NCI-H187 (cell line): ENCODE data around the gene RBM28.
"Not testable (repeated sequence)": the region's sequence is repeated elsewhere in the genome, so short reads cannot be mapped to it uniquely, and the experiment has no call there.

Experiments
- DNase-seq, 2 experiments: peaks; one replicate each; lab custom pipeline; 2025; lab: John Stamatoyannopoulos, UW

RBM28 gene

DNA sequence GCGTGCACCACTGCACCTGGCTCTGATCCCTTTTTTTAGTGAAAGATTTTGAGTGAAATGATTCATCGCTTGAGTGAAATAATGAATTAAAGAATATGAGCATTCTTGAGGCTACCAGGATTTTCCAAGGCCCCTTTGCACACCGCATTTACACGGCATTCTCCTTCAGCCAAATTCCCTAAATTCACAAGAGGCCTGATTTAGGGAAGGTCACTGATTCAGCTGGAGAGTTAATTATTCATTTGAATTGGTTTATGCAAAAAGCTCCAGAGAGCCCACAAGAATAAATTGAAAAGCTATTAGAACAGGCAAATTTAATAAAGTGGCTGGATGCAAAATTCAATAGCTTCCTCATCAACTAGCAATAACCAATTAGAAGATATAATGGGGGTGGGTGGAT is 56.2 kb downstream of the RBM28 start:
- no peak for DNase-seq

- DNase-seq = no peak
Observed at GRCh38 chr7:128284102-128284501, 59.6 kb downstream of the RBM28 start.

DNA sequence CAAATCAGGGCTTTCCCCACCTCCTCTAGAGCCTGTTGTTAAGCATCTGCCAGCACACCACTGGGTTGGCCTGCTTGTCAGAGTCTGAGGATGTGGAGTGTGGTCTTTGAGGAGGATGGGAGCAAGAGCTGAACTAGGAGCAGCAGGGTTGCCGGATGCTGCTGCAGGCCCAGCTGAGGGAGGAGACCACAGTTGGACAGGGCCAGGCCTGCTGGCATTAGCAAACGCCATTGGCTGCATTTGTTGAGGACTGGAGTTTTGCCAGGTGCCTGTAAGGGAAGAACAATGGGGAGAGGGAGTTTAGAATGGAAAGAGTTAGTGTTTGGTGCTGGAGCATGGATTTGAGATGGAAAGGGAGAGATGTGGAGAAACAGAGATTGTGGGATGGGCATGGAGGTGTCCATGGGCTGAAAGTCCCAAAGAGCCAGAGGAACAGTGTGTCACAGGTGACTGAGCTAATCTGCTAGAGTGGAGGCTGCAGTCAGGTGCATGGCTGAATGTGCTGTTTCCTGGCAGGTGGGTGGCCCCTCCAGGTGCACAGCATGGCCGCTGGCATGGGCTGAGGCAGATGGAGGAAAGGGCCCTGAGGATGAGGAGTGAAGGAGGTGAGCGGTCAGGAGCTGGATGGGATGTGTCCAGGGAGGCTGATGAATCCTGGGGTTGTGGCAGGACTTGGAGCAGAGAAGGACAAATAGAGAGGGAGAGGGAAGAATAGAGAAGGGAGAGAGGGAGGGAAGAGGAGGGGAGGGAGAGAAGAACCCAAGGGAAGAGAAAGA is 61.9 kb downstream of the RBM28 start:
- DNase-seq = no peak

- not testable (repeated sequence) for DNase-seq
Observed at GRCh38 chr7:128280451-128280850, 63.3 kb downstream of the RBM28 start.

- DNase-seq = no peak
Observed at GRCh38 chr7:128279124-128279713, 64.5 kb downstream of the RBM28 start.

GRCh38 chr7:128278366-128278765 is 65.3 kb downstream of the RBM28 start:
- no peak for DNase-seq

GRCh38 chr7:128275681-128276080 is 68.0 kb downstream of the RBM28 start:
- DNase-seq = no peak

- DNase-seq = no peak
Observed at GRCh38 chr7:128274884-128275603, 68.7 kb downstream of the RBM28 start.

GRCh38 chr7:128274246-128274883 is 69.3 kb downstream of the RBM28 start:
- DNase-seq = no peak

DNA sequence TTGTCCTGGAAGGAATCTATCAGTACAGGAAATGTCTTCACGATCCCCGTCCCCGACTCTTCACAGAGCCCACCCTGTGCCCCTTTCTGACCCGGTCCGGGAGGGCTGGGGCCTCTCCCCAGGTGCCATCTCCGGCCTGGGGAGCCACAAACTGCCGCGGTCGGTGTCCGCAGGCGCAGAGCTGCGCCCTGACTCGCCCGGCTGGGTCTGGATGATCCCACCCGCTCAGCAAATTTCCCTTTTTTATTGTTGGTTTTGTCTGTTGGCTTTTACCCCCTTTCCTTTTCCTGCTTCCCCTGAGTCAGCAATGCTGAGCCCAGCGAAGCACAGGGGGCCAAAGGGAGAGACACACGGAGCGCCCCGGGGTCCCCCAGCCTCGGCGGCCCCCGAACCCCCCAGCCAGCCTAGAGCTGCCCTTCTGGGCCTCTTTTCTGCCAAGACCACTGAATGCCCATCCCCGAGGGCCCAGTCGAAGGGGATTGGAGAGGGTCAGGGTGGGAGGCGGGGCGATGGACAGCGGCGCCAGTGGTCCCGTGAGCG is 71.7 kb downstream of the RBM28 start:
- DNase-seq = no peak

GRCh38 chr7:128271471-128271941 is 72.2 kb downstream of the RBM28 start:
- no peak for DNase-seq

- no peak for DNase-seq
Observed at GRCh38 chr7:128270826-128271272, 72.9 kb downstream of the RBM28 start.

- no peak for DNase-seq
Observed at GRCh38 chr7:128268233-128268632, 75.5 kb downstream of the RBM28 start.

- no peak for DNase-seq
Observed at GRCh38 chr7:128267595-128267924, 76.1 kb downstream of the RBM28 start.

DNA sequence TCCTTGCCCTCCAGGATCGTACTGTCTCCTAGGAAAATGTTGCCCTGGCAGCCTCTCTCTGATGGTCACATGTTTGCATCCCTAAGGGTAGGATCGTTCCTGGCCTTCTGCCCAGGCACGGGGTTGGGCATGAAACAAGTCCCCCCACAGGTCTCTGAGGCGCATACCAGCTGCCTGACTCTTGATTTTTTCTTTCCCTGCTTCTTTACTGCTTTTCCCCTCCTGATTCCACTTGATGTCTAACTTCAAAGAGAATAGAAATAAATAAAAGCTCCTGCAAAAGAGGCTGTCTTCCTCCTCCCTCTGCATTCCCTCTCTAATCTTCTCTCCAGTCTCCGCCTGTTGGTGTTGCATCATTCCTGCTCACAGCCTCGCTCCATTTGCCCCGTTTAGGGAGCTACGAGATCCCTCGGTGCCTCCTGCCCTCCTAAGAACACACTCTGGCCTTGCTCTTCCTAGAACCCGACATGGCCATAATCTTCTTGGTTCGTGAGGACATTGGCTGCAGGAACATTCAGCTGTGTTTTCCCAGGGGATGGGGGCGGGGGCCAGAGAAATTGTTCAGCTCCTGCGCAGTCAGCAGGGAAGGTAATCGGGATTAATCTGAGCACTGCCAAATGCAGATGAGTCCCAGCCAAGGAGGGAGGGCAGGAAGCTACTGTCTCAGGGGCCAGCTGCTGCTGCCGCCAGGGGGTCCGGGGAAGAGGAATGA is 76.7 kb downstream of the RBM28 start:
- no peak for DNase-seq

GRCh38 chr7:128266529-128266882 is 77.2 kb downstream of the RBM28 start:
- DNase-seq = no peak

- DNase-seq = no peak
Observed at GRCh38 chr7:128265906-128266300, 77.8 kb downstream of the RBM28 start.

DNA sequence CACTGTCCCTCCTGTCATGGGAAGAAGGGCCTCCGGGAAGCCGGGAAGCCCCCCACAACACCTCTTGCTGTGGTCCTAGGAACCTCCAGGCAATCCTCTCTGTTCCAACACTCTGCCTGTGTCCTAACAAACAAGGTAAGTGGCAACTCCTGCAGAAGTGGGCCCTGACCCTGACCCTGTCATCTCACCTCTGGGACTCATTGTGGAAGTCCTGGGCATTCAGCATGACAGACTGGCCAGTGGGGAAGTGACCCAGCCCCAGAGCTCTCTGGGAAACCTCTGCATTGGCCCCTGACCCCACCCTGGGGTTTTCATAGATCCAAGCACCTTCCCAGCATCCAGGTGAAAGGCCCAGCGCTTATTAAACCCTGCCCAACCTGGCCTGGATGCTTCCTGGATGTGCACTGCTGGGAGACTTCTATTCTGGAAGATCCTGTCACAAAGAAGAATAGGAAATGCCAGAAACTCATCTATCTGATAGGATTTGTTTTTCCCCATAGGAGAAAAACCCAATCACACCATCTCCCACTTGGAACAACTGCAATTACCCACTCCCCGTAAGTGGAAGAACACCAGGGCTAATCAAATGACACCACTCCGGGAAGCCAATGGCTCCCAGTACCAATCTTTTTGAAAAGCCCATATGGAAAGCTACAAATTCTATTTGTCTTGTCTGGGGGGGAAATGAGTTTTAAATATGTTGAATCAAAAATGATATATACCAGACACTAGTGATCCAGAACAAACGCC is 78.4 kb downstream of the RBM28 start:
- no peak for DNase-seq

DNA sequence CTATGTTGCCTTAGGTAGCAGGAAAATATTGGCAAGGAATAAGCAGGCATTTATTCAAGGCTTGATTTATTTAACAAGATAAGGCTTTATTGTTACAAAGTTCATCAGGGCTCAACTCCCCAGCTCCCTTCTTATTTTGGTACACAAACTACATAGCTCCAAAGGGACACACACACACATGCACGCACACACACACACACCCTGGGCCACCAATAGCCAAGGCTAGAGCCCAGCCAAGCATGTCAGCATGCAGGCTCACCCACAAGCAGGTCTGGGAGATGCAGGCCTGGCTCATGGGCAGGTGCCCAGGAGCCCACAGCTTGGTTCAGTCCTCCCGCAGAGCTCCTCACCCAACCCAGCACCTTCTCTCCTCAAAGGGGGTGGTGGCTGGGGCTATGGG is 79.2 kb downstream of the RBM28 start:
- no peak for DNase-seq

- DNase-seq = no peak
Observed at GRCh38 chr7:128263420-128263819, 80.3 kb downstream of the RBM28 start.
